ENCODE results near the gene ARRDC5.
"Not testable (repeated sequence)": the region's sequence is repeated elsewhere in the genome, so short reads cannot be mapped to it uniquely, and the experiment has no call there.

Gene ARRDC5

GRCh38 chr19:4852484-4852883, 50.2 kb downstream of the ARRDC5 start:
- TF ChIP-seq, protein P1, sequence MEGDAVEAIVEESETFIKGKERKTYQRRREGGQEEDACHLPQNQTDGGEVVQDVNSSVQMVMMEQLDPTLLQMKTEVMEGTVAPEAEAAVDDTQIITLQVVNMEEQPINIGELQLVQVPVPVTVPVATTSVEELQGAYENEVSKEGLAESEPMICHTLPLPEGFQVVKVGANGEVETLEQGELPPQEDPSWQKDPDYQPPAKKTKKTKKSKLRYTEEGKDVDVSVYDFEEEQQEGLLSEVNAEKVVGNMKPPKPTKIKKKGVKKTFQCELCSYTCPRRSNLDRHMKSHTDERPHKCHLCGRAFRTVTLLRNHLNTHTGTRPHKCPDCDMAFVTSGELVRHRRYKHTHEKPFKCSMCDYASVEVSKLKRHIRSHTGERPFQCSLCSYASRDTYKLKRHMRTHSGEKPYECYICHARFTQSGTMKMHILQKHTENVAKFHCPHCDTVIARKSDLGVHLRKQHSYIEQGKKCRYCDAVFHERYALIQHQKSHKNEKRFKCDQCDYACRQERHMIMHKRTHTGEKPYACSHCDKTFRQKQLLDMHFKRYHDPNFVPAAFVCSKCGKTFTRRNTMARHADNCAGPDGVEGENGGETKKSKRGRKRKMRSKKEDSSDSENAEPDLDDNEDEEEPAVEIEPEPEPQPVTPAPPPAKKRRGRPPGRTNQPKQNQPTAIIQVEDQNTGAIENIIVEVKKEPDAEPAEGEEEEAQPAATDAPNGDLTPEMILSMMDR (IDR thresholded peaks at IDR 0.05; ENCODE audit: extremely low read depth, insufficient read depth, missing control alignments): no peak
- DNase-seq (ENCODE audit: low spot score): no peak
- in situ Hi-C loops (cut with MboI; ENCODE audit: low pct_unique_long_range_greater_than_20kb, low sequenced_read_pairs, unreplicated experiment): no loop called here

GRCh38 chr19:4851551-4852290, 51.0 kb downstream of the ARRDC5 start:
- TF ChIP-seq, protein P1 (IDR thresholded peaks at IDR 0.05; ENCODE audit: extremely low read depth, insufficient read depth, missing control alignments): peak; percentile 88
- in situ Hi-C loops (cut with MboI; ENCODE audit: low pct_unique_long_range_greater_than_20kb, low sequenced_read_pairs, unreplicated experiment): no loop called here
- peak; percentile 82 for DNase-seq (ENCODE audit: low spot score)

GRCh38 chr19:4849019-4849418, 53.7 kb downstream of the ARRDC5 start:
- DNase-seq (ENCODE audit: low spot score): no peak
- in situ Hi-C loops (cut with MboI; ENCODE audit: low pct_unique_long_range_greater_than_20kb, low sequenced_read_pairs, unreplicated experiment): no loop called here

GRCh38 chr19:4847190-4847973, 55.3 kb downstream of the ARRDC5 start:
- DNase-seq (ENCODE audit: low spot score): no peak
- in situ Hi-C loops (cut with MboI; ENCODE audit: low pct_unique_long_range_greater_than_20kb, low sequenced_read_pairs, unreplicated experiment): no loop called here
- TF ChIP-seq, protein P1 (IDR thresholded peaks at IDR 0.05; ENCODE audit: extremely low read depth, insufficient read depth, missing control alignments): no peak

More at GRCh38 chr19:4849019-4849418, 53.7 kb downstream of the ARRDC5 start:
- TF ChIP-seq, protein P1 (IDR thresholded peaks at IDR 0.05; ENCODE audit: extremely low read depth, insufficient read depth, missing control alignments): no peak

DNA sequence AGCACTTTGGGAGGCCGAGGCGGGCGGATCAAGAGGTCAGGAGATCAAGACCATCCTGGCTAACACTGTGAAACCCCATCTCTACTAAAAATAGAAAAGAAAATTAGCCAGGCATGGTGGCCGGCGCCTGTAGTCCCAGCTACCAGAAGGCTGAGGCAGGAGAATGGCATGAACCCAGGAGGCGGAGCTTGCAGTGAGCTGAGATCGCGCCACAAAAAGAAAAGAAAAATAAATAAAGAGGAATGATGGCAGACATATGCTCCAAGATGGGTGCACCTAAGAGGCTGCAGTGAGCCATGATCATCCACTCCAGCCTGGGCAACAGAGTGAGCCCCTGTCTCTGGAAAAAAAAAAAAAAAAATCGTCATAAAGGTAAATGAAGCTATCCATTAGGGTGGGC, 56.7 kb downstream of the ARRDC5 start:
- DNase-seq (ENCODE audit: low spot score); in situ Hi-C loops (cut with MboI; ENCODE audit: low pct_unique_long_range_greater_than_20kb, low sequenced_read_pairs, unreplicated experiment): not testable (repeated sequence)

GRCh38 chr19:4844348-4845179, 58.1 kb downstream of the ARRDC5 start:
- TF ChIP-seq, protein P1 (IDR thresholded peaks at IDR 0.05; ENCODE audit: extremely low read depth, insufficient read depth, missing control alignments): no peak
- no peak for DNase-seq (ENCODE audit: low spot score)
- in situ Hi-C loops (cut with MboI; ENCODE audit: low pct_unique_long_range_greater_than_20kb, low sequenced_read_pairs, unreplicated experiment): no loop called here
